Upper lobe of right lung (tissue), 1 donor: ENCODE measurements around the gene AIP. TPM values are rescaled to one million over a fixed set of nuclear protein-coding genes. Genes with fewer than 3 reads are reported as not detected.

Experiments
- ATAC-seq: fragments of 200-7000 bp; cut with Tn5 transposase; one replicate; pipeline ENCODE4 v1.9.1; 2020; ENCODE audit warnings: mild to moderate bottlenecking, moderate library complexity
- DNase-seq: peaks from one replicate; pipeline ENCODE4 v3.0.0-alpha.2; 2020
- H3K27ac ChIP-seq: fragments of 200-600 bp; one replicate; pipeline ENCODE4 v1.8.0; 2022
- H3K27me3 ChIP-seq: fragments of 200-600 bp; one replicate; pipeline ENCODE4 v1.8.0; 2022; ENCODE audit warnings: mild to moderate bottlenecking
- H3K36me3 ChIP-seq: fragments of 200-600 bp; one replicate; pipeline ENCODE4 v1.8.0; 2022
- H3K4me1 ChIP-seq: fragments of 200-600 bp; one replicate; pipeline ENCODE4 v1.8.0; 2022
- H3K4me3 ChIP-seq: fragments of 200-600 bp; one replicate; pipeline ENCODE4 v1.8.0; 2022; ENCODE audit warnings: mild to moderate bottlenecking
- H3K9me3 ChIP-seq: fragments of 200-600 bp; one replicate; pipeline ENCODE4 v1.8.0; 2022
- CTCF ChIP-seq: fragments of 200-600 bp; IDR thresholded peaks from one replicate; pipeline ENCODE4 v1.8.0; 2022; ENCODE audit warnings: antibody characterized with exemption
- intact Hi-C: fragments of 100-400 bp; cut with DNase I; formaldehyde crosslinking; loops from one replicate; pipeline ENCODE4 v1.11.0; 2022
- total RNA-seq: library from RNA; stranded (reverse); fragmentation: NEBNext Ultra II Directional; extraction: Animal tissue kit (Norgen Biotek cat#: 25700); gene quantifications from one replicate; pipeline ENCODE4 v1.2.1, GENCODE V29; 2021
- donor health status: DM: no; HTN: yes; CAD: no; lungs with severe emphysema.

AIP gene
- total RNA-seq, 1 donor from 2014 or later: 87.0 TPM

GRCh38 chr11:67457453-67457852 lies 25.4 kb upstream of the AIP start:
- intact Hi-C loops: no loop called here
- no peaks in the 10 kb centered on the region for H3K36me3 ChIP-seq
- H3K27me3 ChIP-seq: no peaks in the 10 kb centered on the region
- no peaks in the 10 kb centered on the region for H3K9me3 ChIP-seq
- ATAC-seq (no peak), DNase-seq (no peak)
- H3K27ac ChIP-seq: no peak overlapping the region
- TF ChIP-seq CTCF: no peak
- H3K4me3 ChIP-seq: no peak overlapping the region
- no peaks in the 10 kb centered on the region for H3K4me1 ChIP-seq

GRCh38 chr11:67458266-67458665 lies 24.6 kb upstream of the AIP start:
- H3K4me3 ChIP-seq: no peak overlapping the region
- DNase-seq: no peak

GRCh38 chr11:67463186-67463585 lies 19.6 kb upstream of the AIP start:
- Histone ChIP-seq H3K4me1 (peaks cover 20% of the 10 kb centered on the region), H3K36me3 (no peaks in the 10 kb centered on the region), H3K9me3 (no peaks in the 10 kb centered on the region), H3K27me3 (no peaks in the 10 kb centered on the region), H3K27ac (no peak overlapping the region), H3K4me3 (no peak overlapping the region)
- intact Hi-C loops: no loop called here
- no peak for TF ChIP-seq CTCF
- DNase-seq: no peak
- ATAC-seq: no peak

More at GRCh38 chr11:67458266-67458665, 24.6 kb upstream of the AIP start:
- TF ChIP-seq CTCF: no peak
- ATAC-seq: no peak
- Histone ChIP-seq H3K27ac (no peak overlapping the region), H3K9me3 (no peaks in the 10 kb centered on the region), H3K27me3 (no peaks in the 10 kb centered on the region), H3K36me3 (no peaks in the 10 kb centered on the region), H3K4me1 (no peaks in the 10 kb centered on the region)
- intact Hi-C loops: no loop called here

- Histone ChIP-seq H3K9me3 (no peaks in the 10 kb centered on the region), H3K36me3 (no peaks in the 10 kb centered on the region), H3K27me3 (no peaks in the 10 kb centered on the region), H3K4me3 (peak overlapping the region; percentile 73), H3K4me1 (peaks cover 22% of the 10 kb centered on the region), H3K27ac (peak overlapping the region; percentile 92)
- DNase-seq (peak; percentile 88), ATAC-seq (peak; percentile 70)
- no peak for TF ChIP-seq CTCF
- intact Hi-C loops: no loop called here
Measured at GRCh38 chr11:67463680-67464410, 19.0 kb upstream of the AIP start.

GRCh38 chr11:67464411-67465188 lies 18.2 kb upstream of the AIP start:
- no peaks in the 10 kb centered on the region for H3K9me3 ChIP-seq
- TF ChIP-seq CTCF: no peak
- peaks cover 24% of the 10 kb centered on the region for H3K4me1 ChIP-seq
- peak overlapping the region; percentile 73 for H3K4me3 ChIP-seq
- DNase-seq: peak; percentile 96
- H3K27ac ChIP-seq: peak overlapping the region; percentile 92
- intact Hi-C loops: no loop called here
- no peaks in the 10 kb centered on the region for H3K27me3 ChIP-seq
- H3K36me3 ChIP-seq: no peaks in the 10 kb centered on the region
- ATAC-seq: peak; percentile 85
